Mucosa of descending colon (tissue), 3 donors: ENCODE measurements around the gene TTLL13. TPM values are rescaled to one million over a fixed set of nuclear protein-coding genes. Genes with fewer than 3 reads are reported as not detected.
A peak's percentile ranks its signal among the peaks of the same experiment; 100 is the strongest.

Experiments used
- ATAC-seq: fragments of 200-7000 bp; cut with Tn5 transposase; one replicate; pipeline ENCODE4 v1.9.1; 2020; ENCODE audit warnings: mild to moderate bottlenecking, moderate library complexity
- DNase-seq, 3 donors: peaks; one replicate each; pipeline ENCODE4 v3.0.0-alpha.2; 2020
- H3K36me3 ChIP-seq: fragments of 200-600 bp; one replicate; pipeline ENCODE4 v1.8.0; 2021; ENCODE audit warnings: low read depth, mild to moderate bottlenecking
- H3K4me1 ChIP-seq: fragments of 200-600 bp; one replicate; pipeline ENCODE4 v1.8.0; 2021; ENCODE audit warnings: low read depth, mild to moderate bottlenecking
- H3K4me3 ChIP-seq: fragments of 200-600 bp; one replicate; pipeline ENCODE4 v1.8.0; 2021; ENCODE audit warnings: mild to moderate bottlenecking
- H3K9me3 ChIP-seq: fragments of 200-600 bp; one replicate; pipeline ENCODE4 v1.8.0; 2021; ENCODE audit warnings: mild to moderate bottlenecking
- intact Hi-C, 2 donors: fragments of 100-400 bp; cut with DNase I in 1 of 2; cut with micrococcal nuclease in 1 of 2; formaldehyde crosslinking; loops; one replicate each; pipeline versions ENCODE4 v1.11.0 to v1.11.1; 2022; cut with DNase I, micrococcal nuclease
- long read RNA-seq, 2 donors: library from polyadenylated mRNA; unstranded; transcript quantifications; one replicate each; pipeline ENCODE4 v2.0.0, GENCODE V29; 2019 to 2021
- total RNA-seq, 3 donors: library from RNA; stranded (reverse); fragmentation: NEBNext Ultra II Directional in 2 of 3; extraction: Animal tissue kit (Norgen Biotek cat#: 25700) in 2 of 3; gene quantifications; one replicate each; pipeline versions ENCODE4 v1.2.1 to v1.2.4, GENCODE V29; 2021 to 2023
- TF ChIP-seq, protein P1 (sequence below): fragments of 200-600 bp; IDR thresholded peaks from one replicate; pipeline ENCODE4 v1.8.0; 2022; ENCODE audit warnings: antibody characterized with exemption, mild to moderate bottlenecking
- donor health status: DM: no; HTN: no; CAD: no; lungs with moderate emphysema.
- donor health status: DM: no; HTN: no; CAD: no.
- donor health status: DM: no; HTN: yes; CAD: no.

Gene TTLL13, protein sequence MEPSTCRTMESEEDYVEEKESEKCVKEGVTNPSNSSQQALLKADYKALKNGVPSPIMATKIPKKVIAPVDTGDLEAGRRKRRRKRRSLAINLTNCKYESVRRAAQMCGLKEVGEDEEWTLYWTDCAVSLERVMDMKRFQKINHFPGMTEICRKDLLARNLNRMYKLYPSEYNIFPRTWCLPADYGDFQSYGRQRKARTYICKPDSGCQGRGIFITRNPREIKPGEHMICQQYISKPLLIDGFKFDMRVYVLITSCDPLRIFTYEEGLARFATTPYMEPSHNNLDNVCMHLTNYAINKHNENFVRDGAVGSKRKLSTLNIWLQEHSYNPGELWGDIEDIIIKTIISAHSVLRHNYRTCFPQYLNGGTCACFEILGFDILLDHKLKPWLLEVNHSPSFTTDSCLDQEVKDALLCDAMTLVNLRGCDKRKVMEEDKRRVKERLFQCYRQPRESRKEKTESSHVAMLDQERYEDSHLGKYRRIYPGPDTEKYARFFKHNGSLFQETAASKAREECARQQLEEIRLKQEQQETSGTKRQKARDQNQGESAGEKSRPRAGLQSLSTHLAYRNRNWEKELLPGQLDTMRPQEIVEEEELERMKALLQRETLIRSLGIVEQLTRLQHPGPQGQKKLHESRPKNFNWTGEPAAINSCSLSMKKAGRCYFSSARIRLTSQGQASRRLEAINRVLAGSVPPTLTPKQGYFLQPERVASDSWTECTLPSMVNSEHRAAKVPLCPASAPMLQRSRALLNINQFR
- under 1 TPM; 0.34 to 0.93 (median 0.63) TPM for total RNA-seq
- long read RNA-seq, donor 1, result 0 reads
- long read RNA-seq, donor 2, result 0 reads

DNA sequence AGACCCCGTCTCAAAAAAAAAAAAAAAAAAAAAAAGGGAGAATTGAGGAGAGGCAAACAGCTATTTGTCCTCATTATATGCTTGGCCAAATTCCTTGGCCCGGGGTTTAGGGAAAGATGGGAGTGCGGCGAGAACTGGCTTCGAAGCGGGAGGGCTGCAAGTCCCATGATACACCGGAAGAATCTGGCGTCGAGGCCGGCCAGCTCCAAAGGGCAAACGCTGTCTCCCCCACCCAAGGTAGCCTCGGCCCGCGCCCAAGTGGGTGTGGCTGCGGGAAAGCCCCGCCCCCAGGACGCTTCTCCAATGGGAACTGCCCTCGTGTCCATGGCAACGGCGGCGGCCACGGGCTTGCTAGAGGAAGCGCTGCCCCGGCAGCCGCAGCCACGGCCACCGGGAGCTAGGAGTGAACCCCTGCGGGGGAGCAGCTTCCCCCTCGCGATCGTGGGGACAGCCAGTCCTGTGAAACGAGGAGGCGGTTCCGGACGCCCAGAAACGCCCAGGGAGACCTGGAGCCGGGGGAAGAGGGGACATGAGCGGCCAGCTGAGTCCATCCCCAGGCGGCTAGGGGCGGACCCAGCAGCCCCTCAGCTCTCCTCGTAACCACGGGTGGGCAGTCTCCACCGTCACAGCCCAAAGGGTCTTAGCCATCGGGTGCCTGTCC lies at the start of gene TTLL13:
Gene TTLL13 (plus strand): TSS at position 354 of the 661 bp plus-strand sequence. CDS start 1,075 bp downstream, outside the sequence.
- no peaks in the 10 kb centered on the region for H3K36me3 ChIP-seq
- peak within 1 kb of the TSS; percentile 6 for H3K4me3 ChIP-seq
- no peaks in the 10 kb centered on the region for H3K9me3 ChIP-seq
- DNase-seq, result peak; percentile 98 to 100 (median 98)
- intact Hi-C loops, result no loop called here
- peaks cover 15% of the 10 kb centered on the region for H3K4me1 ChIP-seq
- peak; percentile 98 for ATAC-seq
- TF ChIP-seq, protein P1, sequence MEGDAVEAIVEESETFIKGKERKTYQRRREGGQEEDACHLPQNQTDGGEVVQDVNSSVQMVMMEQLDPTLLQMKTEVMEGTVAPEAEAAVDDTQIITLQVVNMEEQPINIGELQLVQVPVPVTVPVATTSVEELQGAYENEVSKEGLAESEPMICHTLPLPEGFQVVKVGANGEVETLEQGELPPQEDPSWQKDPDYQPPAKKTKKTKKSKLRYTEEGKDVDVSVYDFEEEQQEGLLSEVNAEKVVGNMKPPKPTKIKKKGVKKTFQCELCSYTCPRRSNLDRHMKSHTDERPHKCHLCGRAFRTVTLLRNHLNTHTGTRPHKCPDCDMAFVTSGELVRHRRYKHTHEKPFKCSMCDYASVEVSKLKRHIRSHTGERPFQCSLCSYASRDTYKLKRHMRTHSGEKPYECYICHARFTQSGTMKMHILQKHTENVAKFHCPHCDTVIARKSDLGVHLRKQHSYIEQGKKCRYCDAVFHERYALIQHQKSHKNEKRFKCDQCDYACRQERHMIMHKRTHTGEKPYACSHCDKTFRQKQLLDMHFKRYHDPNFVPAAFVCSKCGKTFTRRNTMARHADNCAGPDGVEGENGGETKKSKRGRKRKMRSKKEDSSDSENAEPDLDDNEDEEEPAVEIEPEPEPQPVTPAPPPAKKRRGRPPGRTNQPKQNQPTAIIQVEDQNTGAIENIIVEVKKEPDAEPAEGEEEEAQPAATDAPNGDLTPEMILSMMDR, result no peak

DNA sequence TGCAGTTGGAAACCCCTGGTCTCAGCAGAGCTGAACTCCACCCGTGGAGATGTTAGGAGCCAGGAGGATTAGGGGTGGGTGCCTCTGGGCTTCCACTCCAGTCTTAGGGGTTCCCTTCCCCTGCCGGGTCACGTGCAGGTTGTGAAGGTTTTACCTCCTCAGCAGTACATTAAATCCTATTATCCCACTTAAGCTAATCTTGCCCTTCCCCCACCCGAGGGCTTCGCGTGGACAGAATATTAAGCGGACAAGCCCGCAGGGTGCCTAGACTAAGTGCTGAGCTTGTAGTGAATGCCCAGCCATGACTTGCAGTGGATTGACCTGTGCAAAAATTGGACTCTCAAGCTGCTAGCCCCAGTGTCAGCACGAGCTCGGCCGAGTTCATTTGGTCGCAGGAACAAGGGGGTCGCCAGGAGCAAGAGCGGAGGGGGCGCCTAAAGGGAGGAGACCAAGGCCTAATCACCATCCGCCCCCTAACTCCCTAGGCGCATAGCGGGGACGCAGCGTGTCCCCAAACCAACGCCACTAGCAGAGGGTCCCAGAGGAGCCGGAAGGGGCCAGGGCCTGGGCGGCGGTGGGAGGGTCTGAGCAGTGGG lies 48.7 kb upstream of the TTLL13 start:
- peaks cover 17% of the 10 kb centered on the region for H3K4me1 ChIP-seq
- no peaks in the 10 kb centered on the region for H3K36me3 ChIP-seq
- TF ChIP-seq, protein P1, result no peak
- peak overlapping the region; percentile 61 for H3K4me3 ChIP-seq
- ATAC-seq (peak; percentile 0), DNase-seq (no peak)
- intact Hi-C loops, result no loop called here
- no peaks in the 10 kb centered on the region for H3K9me3 ChIP-seq

DNA sequence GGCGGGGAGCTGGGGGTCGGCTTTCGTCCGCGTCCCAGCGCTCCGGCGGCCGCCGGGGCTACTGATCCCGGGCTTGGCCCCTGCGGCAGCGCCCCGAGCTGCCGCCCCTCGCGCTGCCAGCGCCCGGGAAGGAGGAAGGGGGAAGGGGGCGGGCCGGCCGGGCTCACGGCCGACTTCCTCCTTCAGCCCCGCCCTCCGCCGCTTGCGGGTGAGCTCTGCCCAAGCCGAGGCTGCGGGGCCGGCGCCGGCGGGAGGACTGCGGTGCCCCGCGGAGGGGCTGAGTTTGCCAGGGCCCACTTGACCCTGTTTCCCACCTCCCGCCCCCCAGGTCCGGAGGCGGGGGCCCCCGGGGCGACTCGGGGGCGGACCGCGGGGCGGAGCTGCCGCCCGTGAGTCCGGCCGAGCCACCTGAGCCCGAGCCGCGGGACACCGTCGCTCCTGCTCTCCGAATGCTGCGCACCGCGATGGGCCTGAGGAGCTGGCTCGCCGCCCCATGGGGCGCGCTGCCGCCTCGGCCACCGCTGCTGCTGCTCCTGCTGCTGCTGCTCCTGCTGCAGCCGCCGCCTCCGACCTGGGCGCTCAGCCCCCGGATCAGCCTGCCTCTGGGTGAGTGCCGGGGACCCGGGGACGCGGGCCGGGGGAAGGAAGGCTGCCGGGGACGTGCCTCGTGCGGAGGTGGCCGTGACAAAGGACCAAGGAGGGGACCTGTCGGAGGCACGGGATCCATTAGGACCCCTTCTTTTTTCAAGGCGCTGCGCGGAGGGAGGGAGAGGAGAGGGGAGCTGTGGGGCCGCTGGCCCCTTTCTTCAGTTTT lies 48.0 kb upstream of the TTLL13 start, which contains the start of gene SEMA4B:
Gene SEMA4B (plus strand): TSS at position 201 of the 814 bp plus-strand sequence. CDS start 249 bp downstream, at position 450.
- Histone ChIP-seq H3K9me3 (no peaks in the 10 kb centered on the region), H3K4me1 (peaks cover 17% of the 10 kb centered on the region), H3K36me3 (no peaks in the 10 kb centered on the region), H3K4me3 (peak within 1 kb of the TSS; percentile 61)
- intact Hi-C loops, result no loop called here
- peak; percentile 94 for ATAC-seq
- TF ChIP-seq, protein P1, result no peak
- peak; percentile 86 to 91 (median 88) for DNase-seq

DNA sequence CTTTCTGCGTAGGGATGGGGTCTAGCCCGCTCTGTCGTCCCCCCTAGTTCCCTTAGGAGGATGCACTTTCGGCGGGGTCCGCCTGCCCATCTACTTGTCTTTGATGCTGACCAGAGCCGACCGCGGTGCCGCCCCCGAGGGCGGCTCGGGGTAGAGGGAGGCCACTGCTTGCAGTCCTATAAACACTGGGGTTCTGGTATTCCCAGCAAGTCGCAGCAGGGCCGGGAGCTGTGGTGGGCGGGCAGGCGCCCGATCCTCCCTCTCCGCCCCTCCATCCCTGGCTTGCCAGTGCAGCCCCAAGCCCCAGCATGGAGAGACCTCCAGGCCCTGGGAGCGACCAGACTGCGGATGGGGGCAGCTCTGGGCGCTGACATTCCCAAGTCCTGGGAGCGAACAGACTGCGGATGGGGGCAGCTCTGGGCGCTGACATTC lies 47.4 kb upstream of the TTLL13 start:
- ATAC-seq (peak; percentile 31), DNase-seq (peak in 2 of 3 donors; percentile 58 to 60)
- Histone ChIP-seq H3K9me3 (no peaks in the 10 kb centered on the region), H3K4me1 (peaks cover 17% of the 10 kb centered on the region), H3K4me3 (peak overlapping the region; percentile 61), H3K36me3 (no peaks in the 10 kb centered on the region)
- intact Hi-C loops, result no loop called here
- TF ChIP-seq, protein P1, result no peak
